Mononuclear cell (primary cell): Measurements from ENCODE around the gene AK8. TPM values are rescaled to one million over a fixed set of nuclear protein-coding genes. Genes with fewer than 3 reads are reported as not detected.

ENCODE experiments used
- H3K27me3 ChIP-seq: 2 replicates; pipeline ENCODE4 v1.6.0; 2011; ENCODE audit warnings: low read length, control low read depth; ENCODE audit not compliant: insufficient read depth
- H3K4me1 ChIP-seq: 2 replicates; pipeline ENCODE4 v1.5.1; 2011; ENCODE audit warnings: mild to moderate bottlenecking, low read length, control low read depth; ENCODE audit not compliant: insufficient read depth
- H3K4me3 ChIP-seq: 2 replicates; pipeline ENCODE4 v1.5.1; 2011; ENCODE audit warnings: mild to moderate bottlenecking, low read length, moderate library complexity
- H3K9me3 ChIP-seq: 2 replicates; pipeline ENCODE4 v1.5.1; 2011; ENCODE audit warnings: low read depth, mild to moderate bottlenecking, control low read depth, low read length
- total RNA-seq: library from RNA; depleted of rRNA; stranded (reverse); fragments of >200 nt; gene quantifications from one replicate; pipeline ENCODE4 v1.2.3, GENCODE V29; 2012

The AK8 gene
- total RNA-seq, 1 donor = 0.63 TPM

DNA sequence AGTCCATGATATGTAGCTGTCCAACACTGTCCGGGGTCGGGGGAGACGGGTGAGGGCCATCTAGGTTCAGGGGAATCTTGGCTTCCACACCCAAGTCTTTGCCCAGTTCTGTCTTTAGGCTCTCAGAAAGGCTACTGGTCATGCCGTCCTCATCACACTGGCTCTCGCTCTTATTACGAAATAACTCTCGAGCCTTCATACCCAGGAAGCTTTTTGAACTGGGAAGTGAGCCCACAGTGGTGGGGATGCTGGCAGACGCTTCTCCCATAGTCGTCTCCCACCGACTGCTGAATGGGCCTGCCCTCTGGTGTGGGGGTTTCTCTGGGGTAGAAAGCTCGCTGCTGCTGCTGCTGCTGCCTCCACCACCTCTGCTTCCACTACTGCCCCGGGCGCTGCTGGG is 18.2 kb upstream of the AK8 start:
- Histone ChIP-seq H3K9me3 (no peaks in the 10 kb centered on the region), H3K27me3 (no peaks in the 10 kb centered on the region), H3K4me1 (no peaks in the 10 kb centered on the region), H3K4me3 (no peak overlapping the region)

DNA sequence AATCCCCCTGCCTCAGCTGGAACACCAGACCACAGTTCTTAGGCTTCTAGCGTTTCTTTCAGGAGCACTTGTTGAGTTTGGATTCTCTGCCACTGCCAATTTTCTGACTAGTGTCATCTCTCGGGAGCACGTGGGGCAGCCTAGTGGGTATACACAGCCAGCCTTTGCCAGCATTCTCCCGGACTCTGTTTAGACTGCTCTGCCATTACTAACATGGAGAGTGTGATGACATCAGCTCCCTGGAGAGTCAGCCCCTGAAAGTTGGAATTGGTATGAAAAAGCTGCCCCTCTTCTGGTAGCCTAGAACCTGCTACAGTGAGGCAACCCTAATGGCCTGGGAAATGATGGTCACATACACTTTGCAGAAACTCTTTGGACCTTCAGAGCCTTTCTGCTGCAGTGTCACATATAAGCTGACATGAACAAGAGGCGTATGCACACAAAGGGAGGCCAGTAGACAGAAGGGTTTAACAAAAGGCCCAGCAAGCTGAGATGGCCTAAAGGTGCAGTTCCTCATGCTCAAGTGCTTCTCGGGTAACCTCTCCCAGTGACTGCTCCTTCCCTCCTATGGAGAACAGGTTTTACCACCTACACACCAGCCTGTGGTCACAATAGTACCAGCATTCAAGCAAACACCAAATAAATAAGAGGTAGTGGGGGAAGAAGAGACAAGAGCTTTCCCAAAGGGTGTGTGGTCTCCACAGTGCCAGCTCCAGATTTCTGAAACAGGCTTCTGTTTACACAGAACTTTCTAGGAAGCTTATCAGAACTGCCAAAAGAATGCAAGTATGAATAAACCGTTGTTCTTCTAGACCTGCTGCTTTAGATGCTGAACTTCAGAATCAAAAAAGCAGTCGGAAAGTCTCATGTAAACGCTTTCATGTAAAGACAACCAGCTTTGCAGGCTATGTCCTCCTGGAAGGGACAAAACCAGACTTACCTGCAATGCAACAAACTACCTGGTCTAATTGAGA is 17.1 kb upstream of the AK8 start:
- H3K4me3 ChIP-seq = no peak overlapping the region
- H3K9me3 ChIP-seq = no peaks in the 10 kb centered on the region
- no peaks in the 10 kb centered on the region for H3K4me1 ChIP-seq
- no peaks in the 10 kb centered on the region for H3K27me3 ChIP-seq

DNA sequence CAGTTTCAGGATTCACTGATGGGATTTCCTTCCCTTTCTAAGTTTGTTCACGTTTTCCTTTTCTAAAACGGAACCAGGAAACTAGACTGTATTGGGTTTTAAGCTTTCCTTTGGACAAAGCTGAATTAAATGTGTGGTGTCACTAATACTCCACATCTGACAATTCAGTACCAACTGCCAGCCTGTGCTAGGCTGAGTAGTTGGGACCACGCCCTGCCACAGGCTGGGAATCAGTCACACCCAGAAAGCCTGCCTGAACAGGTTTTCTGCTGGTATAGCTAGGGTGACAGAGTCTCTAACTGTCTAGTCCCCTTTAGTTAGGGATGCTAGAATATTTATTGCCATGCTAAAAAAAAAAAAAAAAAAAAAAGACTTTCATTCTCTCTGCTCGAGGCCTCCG is 16.3 kb upstream of the AK8 start:
- no peaks in the 10 kb centered on the region for H3K27me3 ChIP-seq
- H3K9me3 ChIP-seq = no peaks in the 10 kb centered on the region
- H3K4me1 ChIP-seq = no peaks in the 10 kb centered on the region
- no peak overlapping the region for H3K4me3 ChIP-seq

DNA sequence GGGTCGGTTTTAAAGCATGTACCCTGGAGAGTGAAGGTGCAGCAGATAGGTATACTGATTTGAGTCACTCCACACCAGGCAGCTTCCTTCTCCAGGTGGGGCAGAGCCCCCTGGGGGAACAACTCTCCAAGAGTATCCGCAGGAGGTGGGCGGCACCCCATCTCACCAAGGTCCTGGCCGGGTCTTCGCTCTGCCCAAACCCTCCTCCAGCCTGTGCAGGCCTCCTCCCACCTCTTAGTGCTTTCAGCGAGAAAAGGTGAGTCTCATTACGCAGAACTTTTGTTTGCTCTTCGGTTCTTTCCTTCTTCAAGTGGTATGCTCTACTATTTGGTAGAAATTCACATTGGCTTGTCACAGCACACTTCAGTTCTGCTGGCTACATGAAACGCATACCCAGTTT is 14.3 kb upstream of the AK8 start:
- Histone ChIP-seq H3K27me3 (no peaks in the 10 kb centered on the region), H3K9me3 (no peaks in the 10 kb centered on the region), H3K4me3 (no peak overlapping the region), H3K4me1 (peaks cover 10% of the 10 kb centered on the region)

DNA sequence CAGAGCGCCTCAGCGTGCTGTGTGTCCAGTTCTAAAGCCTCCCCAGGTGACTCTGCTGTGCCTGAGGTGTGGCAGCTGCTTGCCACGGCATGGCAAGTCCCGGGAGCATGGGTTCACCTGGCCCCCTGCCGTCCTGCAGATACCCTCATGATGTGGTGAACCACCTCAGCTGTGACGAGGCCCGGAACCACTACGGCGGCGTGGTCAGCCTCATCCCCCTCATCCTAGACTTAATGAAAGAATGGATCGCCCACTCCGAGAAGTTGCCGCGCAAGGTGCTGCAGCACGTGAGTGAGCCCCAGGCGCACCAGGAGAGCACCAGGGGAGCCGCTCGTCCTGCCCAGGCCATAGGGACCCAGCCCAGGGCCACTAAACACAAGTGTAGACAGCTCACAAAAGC is 10.1 kb upstream of the AK8 start:
- H3K27me3 ChIP-seq = no peaks in the 10 kb centered on the region
- peaks cover 10% of the 10 kb centered on the region for H3K4me1 ChIP-seq
- H3K4me3 ChIP-seq = no peak overlapping the region
- H3K9me3 ChIP-seq = no peaks in the 10 kb centered on the region

DNA sequence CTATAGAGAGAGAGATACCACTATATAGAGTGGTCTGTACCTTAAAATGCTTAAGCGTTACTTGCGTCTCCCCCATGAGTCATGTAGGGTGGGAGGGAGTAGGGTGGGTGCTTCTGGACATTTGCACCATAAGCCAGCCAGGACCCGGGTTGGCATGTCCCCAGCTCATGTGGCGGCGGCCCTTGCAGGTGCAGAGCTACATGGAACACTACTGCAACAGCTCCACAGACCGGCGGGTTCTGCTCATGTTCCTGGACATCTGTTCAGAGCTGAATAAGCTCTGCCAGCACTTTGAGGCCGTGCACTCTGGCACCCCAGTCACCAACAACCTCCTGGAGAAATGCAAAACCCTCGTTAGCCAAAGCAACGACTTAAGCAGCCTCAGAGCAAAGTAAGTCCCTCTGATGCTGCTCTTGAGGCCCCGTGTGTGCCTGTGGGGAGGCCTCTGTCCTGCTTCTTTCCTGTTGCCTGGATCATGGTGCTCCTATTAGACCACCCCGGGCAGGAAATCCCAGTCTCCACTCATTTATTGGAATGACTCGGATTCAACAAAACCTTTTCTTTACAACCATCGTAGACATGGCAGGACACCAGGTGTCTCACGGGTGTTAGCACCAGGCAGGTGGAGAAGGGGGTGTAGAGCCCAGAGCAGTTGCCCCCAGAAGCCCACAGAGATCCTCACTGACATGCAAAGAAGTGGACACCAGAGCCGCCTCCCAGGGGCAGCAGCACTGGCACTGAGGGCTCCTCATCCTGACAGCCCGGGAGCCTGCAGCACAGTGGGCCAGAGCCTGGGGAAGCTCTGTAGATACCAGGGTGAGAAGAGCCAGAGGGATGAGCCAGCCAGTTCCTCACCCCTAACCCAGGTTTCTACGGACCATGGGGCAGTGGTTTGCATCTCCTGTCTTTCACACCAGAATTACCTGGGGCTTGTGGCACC is 9.4 kb upstream of the AK8 start:
- H3K27me3 ChIP-seq = no peaks in the 10 kb centered on the region
- no peak overlapping the region for H3K4me3 ChIP-seq
- peaks cover 10% of the 10 kb centered on the region for H3K4me1 ChIP-seq
- no peaks in the 10 kb centered on the region for H3K9me3 ChIP-seq

DNA sequence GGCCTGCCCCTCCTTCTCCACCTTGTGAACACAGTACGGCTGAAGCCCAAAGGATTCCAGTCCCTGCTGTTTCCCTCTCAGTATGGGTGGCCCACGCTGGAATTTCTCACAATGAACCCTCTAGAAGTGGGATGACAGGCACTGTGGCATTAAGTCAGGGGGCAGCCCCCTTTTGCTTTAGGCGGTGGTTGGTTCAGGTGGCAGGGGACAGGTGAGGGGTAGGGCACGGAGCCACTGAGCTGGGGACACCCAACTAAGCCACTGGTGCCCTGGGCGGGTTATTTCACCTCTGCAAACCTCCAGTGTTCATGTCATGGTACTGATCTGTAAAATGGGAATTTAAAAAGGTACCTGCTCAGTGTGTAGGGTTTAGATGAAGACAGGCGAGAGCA is 8.2 kb upstream of the AK8 start:
- Histone ChIP-seq H3K27me3 (no peaks in the 10 kb centered on the region), H3K4me3 (no peak overlapping the region), H3K4me1 (peaks cover 10% of the 10 kb centered on the region), H3K9me3 (no peaks in the 10 kb centered on the region)

DNA sequence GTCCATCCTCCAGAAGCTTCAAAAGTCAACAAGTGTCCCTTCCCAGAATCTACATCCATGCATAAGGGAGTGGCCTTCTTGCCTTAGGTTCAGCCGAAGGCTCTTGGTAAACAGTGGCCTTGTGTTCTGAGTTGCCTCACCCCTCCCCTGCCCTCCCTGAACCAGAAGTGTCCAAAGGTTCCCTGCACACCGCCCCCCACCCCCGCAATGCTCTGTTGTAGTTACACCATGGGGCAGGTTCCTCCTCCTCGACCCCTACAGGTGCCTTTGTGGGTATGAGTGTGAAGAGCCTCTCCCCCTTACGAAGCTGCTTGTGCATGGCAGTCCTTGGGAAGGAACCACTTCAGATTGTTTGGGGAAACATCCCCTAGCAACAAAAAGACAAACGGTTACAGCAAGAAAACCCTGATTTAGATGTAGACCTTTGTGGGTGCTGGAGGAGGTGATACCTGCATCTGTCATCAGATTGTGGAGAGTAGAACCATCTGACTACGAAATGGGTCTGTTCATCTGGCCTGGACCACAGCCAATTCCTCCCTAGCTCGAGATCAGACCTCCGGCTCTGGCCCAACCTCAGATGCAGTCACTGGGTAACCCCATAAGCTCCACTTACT is 7.7 kb upstream of the AK8 start:
- Histone ChIP-seq H3K9me3 (no peaks in the 10 kb centered on the region), H3K4me3 (no peak overlapping the region), H3K4me1 (peaks cover 10% of the 10 kb centered on the region), H3K27me3 (no peaks in the 10 kb centered on the region)

DNA sequence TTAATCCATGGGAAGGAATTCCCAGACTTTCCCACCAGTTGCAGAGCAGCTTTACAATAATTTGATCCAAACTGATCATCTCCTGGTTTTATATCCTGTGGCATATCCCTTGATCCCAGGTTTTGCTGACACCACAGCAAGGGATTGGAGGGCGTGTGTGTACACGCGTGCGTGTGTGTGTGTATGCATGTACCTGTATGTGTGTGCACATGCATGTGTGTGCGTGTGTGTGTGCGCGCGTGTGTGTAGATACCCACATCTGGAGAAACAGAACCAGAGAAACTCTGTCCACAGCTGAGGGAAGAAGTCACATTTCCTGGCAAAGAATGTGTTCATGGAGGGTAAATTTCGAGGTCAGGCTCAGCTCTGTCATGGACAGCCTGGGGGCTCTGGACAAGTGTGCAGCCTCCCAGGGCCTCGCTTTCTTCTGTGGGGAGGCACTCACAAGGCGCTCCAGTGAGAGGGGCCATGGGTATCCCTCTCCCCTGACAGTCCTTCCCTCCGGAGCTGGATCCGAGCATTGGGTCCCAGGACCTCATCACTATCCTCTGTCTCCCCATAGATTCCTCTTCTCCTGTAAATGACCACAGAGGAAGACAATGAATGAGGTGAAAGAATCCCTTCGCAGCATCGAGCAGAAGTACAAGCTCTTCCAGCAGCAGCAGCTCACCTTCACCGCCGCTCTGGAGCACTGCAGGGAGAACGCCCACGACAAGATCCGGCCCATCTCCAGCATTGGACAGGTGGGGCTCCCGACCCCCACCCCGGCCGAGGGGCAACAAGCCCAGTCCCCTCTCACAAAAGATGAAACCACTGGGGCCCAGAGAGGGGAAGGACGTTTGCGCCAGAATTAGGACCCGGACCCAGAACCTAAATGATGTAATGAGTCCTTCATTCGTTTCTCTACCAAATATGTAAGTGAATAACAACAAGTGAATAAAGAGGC is 5.5 kb upstream of the AK8 start:
- peaks cover 19% of the 10 kb centered on the region for H3K4me1 ChIP-seq
- H3K4me3 ChIP-seq = no peak overlapping the region

DNA sequence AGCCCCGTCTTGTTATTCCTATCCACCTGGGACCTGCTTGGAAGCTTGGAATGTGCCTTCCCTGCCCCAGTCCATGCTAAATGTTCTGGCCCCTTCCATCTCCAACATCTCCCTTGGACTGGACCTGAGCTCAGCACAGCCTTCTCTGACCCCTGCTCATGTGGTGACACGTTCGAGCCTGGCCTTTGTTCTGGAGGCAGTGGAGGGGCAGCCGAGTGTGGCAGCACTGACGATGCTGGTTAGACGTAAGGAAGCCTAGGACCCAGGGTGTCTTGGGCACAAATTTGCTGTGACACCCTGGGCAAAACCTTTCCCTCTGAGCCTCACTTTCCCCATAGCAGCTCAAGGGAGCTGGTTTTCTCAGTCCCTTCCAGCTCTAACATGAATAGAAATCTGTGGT is 4.5 kb upstream of the AK8 start:
- Histone ChIP-seq H3K4me3 (no peak overlapping the region), H3K27me3 (no peaks in the 10 kb centered on the region), H3K4me1 (peaks cover 18% of the 10 kb centered on the region), H3K9me3 (no peaks in the 10 kb centered on the region)

More for the DNA sequence above, 5.5 kb upstream of the AK8 start:
- H3K27me3 ChIP-seq = no peaks in the 10 kb centered on the region
- H3K9me3 ChIP-seq = no peaks in the 10 kb centered on the region

DNA sequence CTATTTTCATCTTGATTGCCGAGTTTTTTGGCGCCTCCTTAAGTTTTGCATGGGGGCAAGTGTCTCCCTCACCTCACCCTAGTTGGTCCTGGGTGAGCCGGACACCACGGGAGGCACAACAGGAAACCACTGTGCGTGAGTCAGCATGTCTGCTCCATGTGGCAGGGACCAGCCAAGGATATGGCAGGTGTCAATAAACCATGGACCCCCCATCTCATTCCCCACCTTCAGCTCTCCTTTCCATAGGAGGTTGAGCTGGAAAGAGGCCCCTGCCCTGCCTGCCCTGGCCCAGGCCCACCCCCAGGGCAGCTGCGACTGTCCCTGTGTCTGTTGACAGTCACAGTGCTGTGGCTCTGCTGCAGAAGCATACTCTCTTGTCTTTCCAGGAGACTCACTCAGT is 3.7 kb upstream of the AK8 start:
- H3K4me1 ChIP-seq = peaks cover 22% of the 10 kb centered on the region
- H3K9me3 ChIP-seq = no peaks in the 10 kb centered on the region

DNA sequence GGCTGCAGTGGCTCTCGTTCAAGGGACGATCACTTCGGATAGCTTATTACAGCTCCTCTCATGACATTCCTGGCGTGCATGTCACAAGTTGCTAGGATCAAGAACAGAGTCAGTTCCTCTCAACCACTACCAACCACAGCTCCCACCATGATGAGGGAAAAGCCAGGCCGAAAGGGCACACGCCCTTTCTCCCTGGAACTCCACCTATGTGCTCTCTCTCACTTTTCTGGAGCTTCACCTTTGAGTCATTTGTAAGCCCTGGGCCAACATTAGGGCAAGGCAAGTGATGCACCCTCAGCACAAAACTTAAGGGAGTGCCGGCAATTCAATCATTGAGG is 2.2 kb upstream of the AK8 start:
- Histone ChIP-seq H3K27me3 (no peaks in the 10 kb centered on the region), H3K9me3 (no peaks in the 10 kb centered on the region), H3K4me3 (no peak overlapping the region), H3K4me1 (peaks cover 22% of the 10 kb centered on the region)

More for the DNA sequence above, 3.7 kb upstream of the AK8 start:
- Histone ChIP-seq H3K27me3 (no peaks in the 10 kb centered on the region), H3K4me3 (no peak overlapping the region)

DNA sequence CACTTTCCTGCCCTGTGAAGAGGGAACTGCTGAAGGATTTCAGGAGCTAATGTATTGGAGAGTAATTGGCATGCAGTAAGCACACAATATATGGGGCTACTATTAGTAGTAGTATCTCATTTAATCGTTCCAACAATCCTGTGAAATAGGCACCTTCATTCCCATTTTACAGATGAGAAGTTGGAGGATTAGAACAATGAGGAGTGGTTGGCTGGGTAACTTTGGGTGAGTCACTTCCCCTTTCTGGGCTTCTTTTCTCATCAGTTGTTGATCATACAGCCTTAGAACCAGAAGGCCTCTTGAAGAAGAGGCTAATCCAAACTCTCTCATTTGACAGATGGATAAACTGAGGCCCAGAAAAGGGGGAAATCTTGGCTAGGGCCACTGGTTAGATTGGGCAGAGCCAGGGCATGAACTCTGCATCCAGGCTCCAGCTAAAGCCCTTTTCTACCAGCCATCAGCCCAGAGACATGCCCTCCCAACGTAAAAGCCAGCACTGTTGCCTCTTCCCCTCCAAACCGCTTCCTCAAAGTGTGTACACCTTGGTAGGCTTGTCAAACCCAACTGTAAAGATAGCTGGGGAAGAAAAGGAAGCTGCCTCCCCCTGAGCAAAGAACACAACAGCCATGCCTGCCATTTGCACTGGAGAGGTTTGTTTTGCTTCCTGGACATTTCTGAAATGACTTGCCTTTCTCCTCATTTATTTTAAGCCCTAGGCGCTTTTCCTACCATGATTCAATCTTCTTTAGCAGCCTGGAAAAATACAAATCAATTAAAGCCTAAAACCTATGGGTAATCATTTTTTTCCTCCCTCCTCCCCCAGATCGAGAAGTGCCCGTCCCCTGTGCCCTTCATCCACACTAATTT is 1.6 kb upstream of the AK8 start:
- no peak overlapping the region for H3K4me3 ChIP-seq
- H3K4me1 ChIP-seq = peaks cover 22% of the 10 kb centered on the region
- H3K27me3 ChIP-seq = no peaks in the 10 kb centered on the region
- H3K9me3 ChIP-seq = no peaks in the 10 kb centered on the region
